Measurements from ENCODE around the gene EXD3.
"Not testable (repeated sequence)": the region's sequence is repeated elsewhere in the genome, so short reads cannot be mapped to it uniquely, and the experiment has no call there.

Gene EXD3

GRCh38 chr9:137453643-137454081 lies 30.7 kb upstream of the EXD3 start:
- peak; percentile 78 for DNase-seq (ENCODE audit: low read depth)
- TF ChIP-seq, protein P1, sequence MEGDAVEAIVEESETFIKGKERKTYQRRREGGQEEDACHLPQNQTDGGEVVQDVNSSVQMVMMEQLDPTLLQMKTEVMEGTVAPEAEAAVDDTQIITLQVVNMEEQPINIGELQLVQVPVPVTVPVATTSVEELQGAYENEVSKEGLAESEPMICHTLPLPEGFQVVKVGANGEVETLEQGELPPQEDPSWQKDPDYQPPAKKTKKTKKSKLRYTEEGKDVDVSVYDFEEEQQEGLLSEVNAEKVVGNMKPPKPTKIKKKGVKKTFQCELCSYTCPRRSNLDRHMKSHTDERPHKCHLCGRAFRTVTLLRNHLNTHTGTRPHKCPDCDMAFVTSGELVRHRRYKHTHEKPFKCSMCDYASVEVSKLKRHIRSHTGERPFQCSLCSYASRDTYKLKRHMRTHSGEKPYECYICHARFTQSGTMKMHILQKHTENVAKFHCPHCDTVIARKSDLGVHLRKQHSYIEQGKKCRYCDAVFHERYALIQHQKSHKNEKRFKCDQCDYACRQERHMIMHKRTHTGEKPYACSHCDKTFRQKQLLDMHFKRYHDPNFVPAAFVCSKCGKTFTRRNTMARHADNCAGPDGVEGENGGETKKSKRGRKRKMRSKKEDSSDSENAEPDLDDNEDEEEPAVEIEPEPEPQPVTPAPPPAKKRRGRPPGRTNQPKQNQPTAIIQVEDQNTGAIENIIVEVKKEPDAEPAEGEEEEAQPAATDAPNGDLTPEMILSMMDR (IDR thresholded peaks at IDR 0.05; ENCODE audit: insufficient read depth, low read depth, low read length, missing control alignments): no peak
- H3K4me3 ChIP-seq (ENCODE audit: low read depth, low read length): no peak overlapping the region

- no peak for DNase-seq (ENCODE audit: low read depth)
- TF ChIP-seq, protein P1 (IDR thresholded peaks at IDR 0.05; ENCODE audit: insufficient read depth, low read depth, low read length, missing control alignments): no peak
- no peak overlapping the region for H3K4me3 ChIP-seq (ENCODE audit: low read depth, low read length)
Observed at GRCh38 chr9:137452761-137453642, 30.0 kb upstream of the EXD3 start.

- H3K4me3 ChIP-seq (ENCODE audit: low read depth, low read length): no peak overlapping the region
- DNase-seq (ENCODE audit: low read depth): no peak
- TF ChIP-seq, protein P1 (IDR thresholded peaks at IDR 0.05; ENCODE audit: insufficient read depth, low read depth, low read length, missing control alignments): no peak
Observed at GRCh38 chr9:137452006-137452760, 29.2 kb upstream of the EXD3 start.

- not testable (repeated sequence) for H3K4me3 ChIP-seq (ENCODE audit: low read depth, low read length); DNase-seq (ENCODE audit: low read depth)
Observed at GRCh38 chr9:137451264-137452005, 28.5 kb upstream of the EXD3 start.

GRCh38 chr9:137450539-137451222 lies 27.7 kb upstream of the EXD3 start:
- not testable (repeated sequence) for H3K4me3 ChIP-seq (ENCODE audit: low read depth, low read length); DNase-seq (ENCODE audit: low read depth)

GRCh38 chr9:137449931-137450538 lies 27.1 kb upstream of the EXD3 start:
- TF ChIP-seq, protein P1 (IDR thresholded peaks at IDR 0.05; ENCODE audit: insufficient read depth, low read depth, low read length, missing control alignments): no peak
- H3K4me3 ChIP-seq (ENCODE audit: low read depth, low read length): no peak overlapping the region
- DNase-seq (ENCODE audit: low read depth): no peak

Data from GM12865 (cell line).